Activated naive CD4-positive, alpha-beta T cell treated with anti-CD3 and anti-CD28 coated beads, Interleukin-2, amount 10 ng/mL, durations not matched to agents 7 days and 5 days (primary cell): Measurements from ENCODE around the gene COL13A1.

Source experiments
- CTCF ChIA-PET: fragments of 350-600 bp; sonication (Branson Sonifier 250); formaldehyde crosslinking; loops from one replicate; lab custom pipeline; 2021; ENCODE audit warnings: antibody characterized with exemption; lab: Charles Lee
- DNase-seq: peaks from one replicate; pipeline ENCODE4 v3.0.0-alpha.2; 2020
- H3K27ac Mint-ChIP-seq: one replicate; pipeline ENCODE4 v1.8.0; 2021; ENCODE audit warnings: mild to moderate bottlenecking, moderate library complexity, mixed read lengths
- H3K27me3 Mint-ChIP-seq: one replicate; pipeline ENCODE4 v1.8.0; 2021; ENCODE audit warnings: mild to moderate bottlenecking, mixed read lengths
- H3K36me3 Mint-ChIP-seq: one replicate; pipeline ENCODE4 v1.8.0; 2021; ENCODE audit warnings: mixed read lengths
- H3K4me1 Mint-ChIP-seq: one replicate; pipeline ENCODE4 v1.8.0; 2021; ENCODE audit warnings: mixed read lengths
- H3K4me3 Mint-ChIP-seq: one replicate; pipeline ENCODE4 v1.8.0; 2021; ENCODE audit warnings: mild to moderate bottlenecking, moderate library complexity, mixed read lengths
- H3K9me3 Mint-ChIP-seq: one replicate; pipeline ENCODE4 v1.8.0; 2021; ENCODE audit warnings: mixed read lengths

COL13A1 gene

GRCh38 chr10:69866246-69866687, 64.6 kb downstream of the COL13A1 start:
- Mint-ChIP-seq H3K4me1 (peaks cover 15% of the 10 kb centered on the region), H3K36me3 (no peaks in the 10 kb centered on the region), H3K4me3 (no peak overlapping the region), H3K9me3 (no peaks in the 10 kb centered on the region), H3K27ac (peak overlapping the region; percentile 3), H3K27me3 (peaks cover 32% of the 10 kb centered on the region)
- CTCF ChIA-PET = no interaction called here
- DNase-seq = no peak

- Mint-ChIP-seq H3K27ac (peak overlapping the region; percentile 3), H3K4me1 (peaks cover 9% of the 10 kb centered on the region), H3K9me3 (no peaks in the 10 kb centered on the region), H3K36me3 (no peaks in the 10 kb centered on the region), H3K27me3 (peaks cover 30% of the 10 kb centered on the region), H3K4me3 (no peak overlapping the region)
- no peak for DNase-seq
- CTCF ChIA-PET = no interaction called here
Observed at GRCh38 chr10:69866688-69867461, 65.2 kb downstream of the COL13A1 start.

DNA sequence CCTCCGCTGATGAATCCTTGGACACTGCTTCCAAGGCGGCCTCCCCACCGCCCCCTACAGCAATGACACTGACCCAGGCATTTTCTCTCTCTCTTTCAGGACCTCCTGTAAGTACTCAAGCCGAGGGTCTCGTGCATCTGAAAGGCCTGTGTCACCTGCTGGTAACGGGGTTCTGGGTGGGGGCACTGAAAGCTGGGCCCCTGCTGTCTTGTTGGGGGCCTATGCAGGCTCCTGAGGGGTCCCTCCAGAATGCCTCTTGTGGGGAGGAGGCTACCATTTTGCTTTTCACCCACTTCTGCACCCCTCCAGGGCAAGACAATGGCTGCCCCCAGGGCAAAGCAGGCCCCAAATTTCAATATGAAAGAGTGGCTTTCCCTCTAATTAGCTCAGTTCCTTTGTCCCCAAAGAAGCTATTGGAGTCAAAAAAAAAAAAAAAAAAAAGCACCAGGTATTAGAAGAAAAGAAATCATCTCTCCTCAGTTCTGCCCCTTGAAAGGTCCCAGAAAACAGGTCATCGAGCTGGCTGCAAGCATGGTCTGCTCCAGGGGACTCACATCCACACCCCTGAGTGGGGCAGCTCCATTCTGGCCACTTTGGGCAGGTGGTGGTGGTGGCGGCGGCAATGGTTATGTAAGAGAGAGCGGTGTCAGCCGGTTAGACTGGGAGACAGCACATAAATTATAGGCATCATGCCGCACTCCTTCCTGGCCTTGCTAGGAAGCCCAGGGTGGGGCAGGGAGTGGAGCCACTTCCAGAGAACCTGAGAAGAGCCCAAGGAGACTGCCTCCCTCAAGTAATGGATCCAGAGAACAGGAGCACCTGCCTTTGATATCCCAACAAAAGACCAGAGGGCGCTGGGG, 66.2 kb downstream of the COL13A1 start:
- no peak overlapping the region for H3K4me3 Mint-ChIP-seq
- no peaks in the 10 kb centered on the region for H3K36me3 Mint-ChIP-seq
- CTCF ChIA-PET = no interaction called here
- no peaks in the 10 kb centered on the region for H3K9me3 Mint-ChIP-seq
- H3K27ac Mint-ChIP-seq = no peak overlapping the region
- DNase-seq = no peak
- H3K27me3 Mint-ChIP-seq = peaks cover 35% of the 10 kb centered on the region
- peaks cover 2% of the 10 kb centered on the region for H3K4me1 Mint-ChIP-seq

- DNase-seq = no peak
- Mint-ChIP-seq H3K9me3 (no peaks in the 10 kb centered on the region), H3K27ac (no peak overlapping the region), H3K27me3 (peaks cover 35% of the 10 kb centered on the region), H3K4me3 (no peak overlapping the region), H3K4me1 (peaks cover 2% of the 10 kb centered on the region), H3K36me3 (no peaks in the 10 kb centered on the region)
- CTCF ChIA-PET = no interaction called here
Observed at GRCh38 chr10:69868821-69869220, 67.1 kb downstream of the COL13A1 start.

DNA sequence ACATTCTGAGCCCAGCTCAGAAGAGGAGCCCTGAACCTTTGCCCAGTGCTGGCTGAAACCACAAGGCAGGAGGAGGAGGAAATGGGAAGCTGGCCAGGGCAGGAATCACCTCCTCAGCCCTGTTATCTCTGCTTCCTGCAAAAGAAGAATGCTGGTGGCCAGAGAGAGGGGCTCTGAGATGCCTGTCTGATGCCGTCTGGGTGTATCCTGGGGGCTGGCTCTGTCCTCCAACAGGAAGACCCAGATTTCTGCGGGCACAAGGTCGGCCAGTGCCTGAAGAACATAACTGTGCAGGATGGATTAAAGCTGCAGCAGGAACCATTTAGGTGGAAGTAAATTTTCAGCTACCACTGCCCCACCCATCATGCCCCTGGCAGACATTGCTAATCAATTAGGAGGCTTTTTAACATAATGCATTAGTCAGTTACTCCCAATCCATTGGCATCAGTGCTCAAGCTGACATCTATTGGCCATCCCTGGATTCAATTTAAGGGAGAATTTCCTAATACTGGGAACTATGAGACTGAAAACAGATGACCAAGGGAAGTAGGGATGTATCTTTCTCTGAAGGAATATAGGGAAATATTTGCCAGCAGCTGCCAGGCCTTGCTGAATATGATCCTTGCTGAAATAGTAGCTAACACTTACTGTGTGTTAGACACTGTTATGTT, 67.7 kb downstream of the COL13A1 start:
- H3K36me3 Mint-ChIP-seq = no peaks in the 10 kb centered on the region
- no peak for DNase-seq
- H3K9me3 Mint-ChIP-seq = no peaks in the 10 kb centered on the region
- H3K4me1 Mint-ChIP-seq = peaks cover 2% of the 10 kb centered on the region
- CTCF ChIA-PET = interaction anchor here (1.4 kb wide), 1 partner anchor 9 kb away, joined by 4 read pairs; no protein-coding TSS in a partner anchor
- peaks cover 35% of the 10 kb centered on the region for H3K27me3 Mint-ChIP-seq
- H3K27ac Mint-ChIP-seq = no peak overlapping the region
- no peak overlapping the region for H3K4me3 Mint-ChIP-seq

DNA sequence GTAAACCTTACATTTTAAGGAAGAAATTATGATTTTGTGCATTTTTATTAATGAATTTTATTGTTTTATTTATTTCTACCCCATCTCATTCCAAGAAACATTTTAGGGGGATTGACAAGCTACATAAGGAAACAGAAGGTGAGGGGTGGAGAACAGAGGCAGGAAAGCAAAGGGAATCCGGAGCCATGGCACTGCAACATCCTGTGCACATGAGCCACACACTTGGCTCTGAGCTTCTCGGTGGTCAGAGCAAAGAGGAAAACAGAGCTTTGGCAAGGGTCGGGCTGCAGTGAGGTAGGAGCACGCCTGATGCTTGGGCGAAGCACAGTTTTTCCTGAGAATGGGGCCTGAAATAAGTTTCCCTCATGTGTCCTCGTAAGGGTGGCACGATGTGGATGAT, 68.9 kb downstream of the COL13A1 start:
- Mint-ChIP-seq H3K4me1 (no peaks in the 10 kb centered on the region), H3K4me3 (no peak overlapping the region), H3K27me3 (peaks cover 35% of the 10 kb centered on the region), H3K9me3 (no peaks in the 10 kb centered on the region), H3K36me3 (no peaks in the 10 kb centered on the region), H3K27ac (no peak overlapping the region)
- no peak for DNase-seq
- CTCF ChIA-PET = interaction anchor here (1.4 kb wide), 1 partner anchor 10 kb away, joined by 4 read pairs; no protein-coding TSS in a partner anchor

- no peaks in the 10 kb centered on the region for H3K9me3 Mint-ChIP-seq
- no peak overlapping the region for H3K4me3 Mint-ChIP-seq
- H3K4me1 Mint-ChIP-seq = no peaks in the 10 kb centered on the region
- no peak for DNase-seq
- CTCF ChIA-PET = no interaction called here
- peaks cover 35% of the 10 kb centered on the region for H3K27me3 Mint-ChIP-seq
- H3K27ac Mint-ChIP-seq = no peak overlapping the region
- no peaks in the 10 kb centered on the region for H3K36me3 Mint-ChIP-seq
Observed at GRCh38 chr10:69871074-69871473, 69.4 kb downstream of the COL13A1 start.

- no peak overlapping the region for H3K27ac Mint-ChIP-seq
- no peak for DNase-seq
- H3K36me3 Mint-ChIP-seq = no peaks in the 10 kb centered on the region
- no peak overlapping the region for H3K4me3 Mint-ChIP-seq
- CTCF ChIA-PET = interaction anchor here (1.3 kb wide), 1 partner anchor 11 kb away, joined by 6 read pairs; no protein-coding TSS in a partner anchor
- no peaks in the 10 kb centered on the region for H3K9me3 Mint-ChIP-seq
- peaks cover 41% of the 10 kb centered on the region for H3K27me3 Mint-ChIP-seq
- H3K4me1 Mint-ChIP-seq = no peaks in the 10 kb centered on the region
Observed at GRCh38 chr10:69872323-69872722, 70.6 kb downstream of the COL13A1 start.

- Mint-ChIP-seq H3K4me1 (no peaks in the 10 kb centered on the region), H3K36me3 (no peaks in the 10 kb centered on the region), H3K27ac (no peak overlapping the region), H3K9me3 (no peaks in the 10 kb centered on the region), H3K27me3 (peaks cover 33% of the 10 kb centered on the region), H3K4me3 (no peak overlapping the region)
- CTCF ChIA-PET = interaction anchor here (0.6 kb wide), 1 partner anchor 192 kb away, joined by 3 read pairs; no protein-coding TSS in a partner anchor
- DNase-seq = no peak
Observed at GRCh38 chr10:69873135-69873639, 71.5 kb downstream of the COL13A1 start.

DNA sequence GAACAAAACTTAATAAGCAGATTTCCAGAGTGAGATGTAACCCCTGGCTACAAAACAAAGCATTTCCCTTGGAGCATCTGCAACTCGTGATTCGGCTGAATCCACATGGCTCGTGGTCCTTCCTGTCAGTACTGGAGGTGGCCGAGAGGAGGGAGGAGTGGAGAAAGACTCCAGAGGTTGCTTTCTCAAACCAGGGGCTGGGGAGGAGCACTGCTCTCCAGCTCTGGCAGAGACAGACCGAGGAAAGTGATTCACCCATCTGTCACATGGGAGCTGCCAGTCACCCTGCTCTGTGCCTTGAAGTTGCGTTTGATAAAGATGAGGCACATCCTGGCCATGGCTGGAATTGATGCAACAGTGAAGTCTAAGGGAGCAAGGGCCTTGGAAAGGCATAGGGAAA, 72.7 kb downstream of the COL13A1 start:
- no peak overlapping the region for H3K27ac Mint-ChIP-seq
- H3K4me1 Mint-ChIP-seq = no peaks in the 10 kb centered on the region
- H3K9me3 Mint-ChIP-seq = no peaks in the 10 kb centered on the region
- H3K4me3 Mint-ChIP-seq = no peak overlapping the region
- CTCF ChIA-PET = interaction anchor here (1.1 kb wide), 1 partner anchor 75 kb away, joined by 3 read pairs; no protein-coding TSS in a partner anchor
- H3K36me3 Mint-ChIP-seq = no peaks in the 10 kb centered on the region
- no peak for DNase-seq
- H3K27me3 Mint-ChIP-seq = peaks cover 24% of the 10 kb centered on the region

GRCh38 chr10:69875856-69876255, 74.2 kb downstream of the COL13A1 start:
- no peaks in the 10 kb centered on the region for H3K4me1 Mint-ChIP-seq
- CTCF ChIA-PET = interaction anchor here (1.0 kb wide), 1 partner anchor 83 kb away, joined by 4 read pairs; no protein-coding TSS in a partner anchor
- H3K27me3 Mint-ChIP-seq = peaks cover 29% of the 10 kb centered on the region
- no peak for DNase-seq
- no peaks in the 10 kb centered on the region for H3K36me3 Mint-ChIP-seq
- H3K27ac Mint-ChIP-seq = no peak overlapping the region
- no peaks in the 10 kb centered on the region for H3K9me3 Mint-ChIP-seq
- no peak overlapping the region for H3K4me3 Mint-ChIP-seq

- no peak for DNase-seq
- Mint-ChIP-seq H3K9me3 (no peaks in the 10 kb centered on the region), H3K27me3 (peaks cover 29% of the 10 kb centered on the region), H3K4me1 (no peaks in the 10 kb centered on the region), H3K4me3 (no peak overlapping the region), H3K27ac (no peak overlapping the region), H3K36me3 (no peaks in the 10 kb centered on the region)
- CTCF ChIA-PET = interaction anchor here (1.0 kb wide), 1 partner anchor 83 kb away, joined by 4 read pairs; no protein-coding TSS in a partner anchor
Observed at GRCh38 chr10:69876286-69876685, 74.6 kb downstream of the COL13A1 start.

DNA sequence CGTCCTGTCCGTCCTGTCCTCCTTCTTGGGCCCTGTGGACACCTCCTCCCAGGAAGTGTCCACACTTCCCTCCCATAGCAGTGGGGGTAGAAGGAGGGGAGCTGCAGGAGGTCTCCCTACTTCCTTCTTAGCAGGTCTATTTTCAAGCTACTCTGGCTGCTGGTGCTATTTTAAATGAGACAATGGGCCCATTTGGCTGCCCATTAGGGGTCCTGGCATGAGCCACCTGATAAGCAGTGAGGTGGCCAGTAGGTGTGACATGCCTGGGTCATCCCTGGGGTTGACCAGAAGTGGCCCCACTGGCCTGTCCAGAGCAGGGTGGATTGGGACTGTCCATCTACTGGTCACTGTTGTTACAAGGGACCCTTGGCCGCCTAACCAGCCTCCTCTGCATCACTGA, 75.2 kb downstream of the COL13A1 start:
- H3K4me3 Mint-ChIP-seq = no peak overlapping the region
- CTCF ChIA-PET = no interaction called here
- no peaks in the 10 kb centered on the region for H3K9me3 Mint-ChIP-seq
- DNase-seq = no peak
- no peaks in the 10 kb centered on the region for H3K4me1 Mint-ChIP-seq
- no peaks in the 10 kb centered on the region for H3K36me3 Mint-ChIP-seq
- H3K27me3 Mint-ChIP-seq = peaks cover 32% of the 10 kb centered on the region
- H3K27ac Mint-ChIP-seq = no peak overlapping the region

DNA sequence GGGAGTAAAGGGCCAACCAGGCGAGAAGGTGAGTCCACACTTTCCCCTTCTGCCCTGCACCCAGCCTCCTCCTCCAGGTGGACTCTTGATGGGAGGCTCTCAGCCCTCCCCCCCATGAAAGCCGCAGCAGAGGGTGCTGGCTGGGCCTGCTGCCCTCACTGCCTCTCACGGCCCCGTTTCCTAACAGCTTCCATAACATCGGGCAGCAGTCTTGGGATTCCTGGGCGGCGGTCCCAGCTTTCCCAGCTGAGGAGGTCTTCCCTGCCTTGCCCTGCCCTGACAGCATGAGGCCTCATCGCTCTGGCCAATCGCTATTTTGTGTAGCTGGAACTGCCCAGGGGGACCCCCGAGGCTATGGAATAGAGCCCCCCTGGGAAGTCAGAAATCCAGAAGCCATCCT, 76.3 kb downstream of the COL13A1 start:
- H3K27ac Mint-ChIP-seq = no peak overlapping the region
- H3K27me3 Mint-ChIP-seq = peaks cover 29% of the 10 kb centered on the region
- no peaks in the 10 kb centered on the region for H3K36me3 Mint-ChIP-seq
- no peak for DNase-seq
- H3K4me3 Mint-ChIP-seq = no peak overlapping the region
- H3K4me1 Mint-ChIP-seq = no peaks in the 10 kb centered on the region
- CTCF ChIA-PET = no interaction called here
- no peaks in the 10 kb centered on the region for H3K9me3 Mint-ChIP-seq
